ENCODE data around the gene WDR74.

Gene WDR74

DNA sequence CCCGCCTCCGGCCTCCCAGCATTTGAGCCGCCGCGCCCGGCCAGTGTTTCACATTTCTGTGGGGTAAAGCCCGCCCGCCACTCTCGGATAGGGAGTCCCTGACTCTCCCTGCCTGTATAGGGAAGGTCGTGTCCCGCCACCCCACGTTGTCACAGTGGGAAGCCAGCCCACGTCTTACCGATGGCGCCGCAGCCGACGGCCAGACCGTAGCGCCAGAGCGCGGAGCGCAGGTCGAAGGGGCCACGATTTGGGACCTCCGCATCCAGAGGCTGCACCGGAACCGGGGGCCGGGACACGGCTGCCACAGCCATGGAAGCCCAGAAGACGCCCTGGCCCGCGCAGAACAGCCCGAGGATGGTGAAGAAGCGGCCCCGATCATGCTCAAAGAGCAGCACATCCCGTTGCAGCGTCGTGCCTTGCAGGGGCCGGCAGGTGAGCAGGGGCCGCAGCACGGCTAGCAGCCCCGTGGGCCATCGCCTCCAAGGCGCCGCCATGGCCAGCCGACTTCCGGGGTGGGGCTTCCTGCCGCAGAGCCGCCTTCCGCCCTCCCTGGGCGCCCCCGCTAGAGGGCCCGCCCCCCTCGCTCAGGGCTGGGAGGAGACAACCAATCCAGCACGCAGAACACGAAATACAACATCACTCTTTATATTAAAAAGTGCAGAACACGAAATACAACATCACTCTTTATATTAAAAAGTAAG is 47.7 kb downstream of the WDR74 start, which contains the start of gene TMEM223:
Gene TMEM223, minus strand, starts transcription at position 506 of the 701 bp plus-strand sequence. Its CDS starts 12 bp downstream, at position 494.
- DNase-seq: peak; percentile 91

DNA sequence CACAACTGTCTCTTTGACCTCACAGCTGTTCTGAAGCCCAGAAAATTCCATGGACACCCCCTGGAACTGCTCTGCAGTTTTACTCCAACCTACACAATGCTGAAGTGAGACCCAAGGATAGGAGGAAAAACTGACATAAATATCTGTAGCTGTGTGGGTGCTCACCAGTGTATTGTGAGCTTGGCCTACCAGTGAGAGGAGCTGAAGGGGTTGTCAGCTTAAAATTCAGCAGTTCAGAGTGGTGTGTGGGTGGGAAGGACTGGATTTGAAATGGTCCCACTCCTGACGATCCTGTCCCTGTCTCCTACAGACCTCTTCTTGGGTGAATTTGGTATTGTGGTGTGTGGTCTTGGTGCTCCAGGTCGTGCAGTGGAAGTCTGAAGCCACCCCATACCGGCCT is 49.8 kb downstream of the WDR74 start:
- DNase-seq: no peak

DNA sequence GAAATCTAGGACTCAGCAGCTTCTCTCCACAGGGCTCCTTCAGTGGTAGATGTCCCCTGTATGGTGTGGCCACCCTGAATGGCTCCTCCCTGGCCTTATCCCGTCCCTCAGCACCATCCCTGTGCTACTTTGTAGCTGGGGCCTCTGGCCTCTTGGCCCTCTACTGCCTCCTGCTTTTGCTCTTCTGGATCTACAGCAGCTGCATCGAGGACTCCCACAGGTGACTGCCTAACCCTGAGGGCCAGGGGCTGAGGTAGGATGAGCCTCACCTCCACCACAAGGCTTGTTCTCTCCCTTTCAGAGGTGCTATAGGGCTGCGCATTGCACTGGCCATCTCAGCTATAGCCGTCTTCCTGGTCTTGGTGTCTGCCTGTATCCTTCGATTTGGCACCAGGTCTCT is 50.4 kb downstream of the WDR74 start:
- no peak for DNase-seq

DNA sequence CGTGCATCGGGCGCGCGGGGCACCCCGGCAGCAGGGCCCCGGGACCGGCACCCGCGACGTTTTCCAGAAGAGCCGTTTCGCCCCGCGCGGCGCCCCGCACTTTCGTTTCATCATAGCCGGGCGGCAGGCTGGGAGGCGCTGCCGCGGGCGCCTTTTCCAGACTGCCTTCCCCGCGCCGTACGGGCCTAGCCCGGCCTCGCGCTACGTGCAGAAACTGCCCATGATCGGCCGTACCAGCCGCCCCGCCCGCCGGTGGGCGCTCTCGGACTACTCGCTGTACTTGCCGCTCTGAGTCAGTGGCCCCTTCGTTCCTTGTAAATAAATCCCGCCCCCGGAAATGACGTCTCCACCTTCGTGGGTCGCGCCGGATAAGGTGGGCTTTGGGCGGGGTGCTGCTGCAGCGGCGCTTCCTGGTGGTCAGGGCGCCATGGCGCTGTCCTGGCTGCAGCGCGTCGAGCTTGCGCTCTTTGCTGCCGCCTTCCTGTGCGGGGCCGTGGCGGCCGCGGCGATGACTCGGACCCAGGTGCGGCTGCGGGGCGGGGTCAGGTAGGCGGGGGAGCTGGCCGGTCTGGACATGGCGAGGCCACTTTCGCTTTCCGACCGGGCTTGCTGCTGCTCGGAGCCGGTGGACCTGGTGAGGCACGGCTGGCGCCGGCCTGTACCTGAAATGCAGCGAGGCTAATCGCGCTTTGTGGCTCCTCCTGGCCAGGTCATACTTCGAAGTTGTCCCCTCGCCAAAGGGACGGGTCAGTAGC is 52.2 kb downstream of the WDR74 start, which contains the start of gene TMEM179B:
Gene TMEM179B, plus strand, starts transcription at position 398 of the 755 bp plus-strand sequence. Its CDS starts 30 bp downstream, at position 428.
- peak; percentile 98 for DNase-seq

DNA sequence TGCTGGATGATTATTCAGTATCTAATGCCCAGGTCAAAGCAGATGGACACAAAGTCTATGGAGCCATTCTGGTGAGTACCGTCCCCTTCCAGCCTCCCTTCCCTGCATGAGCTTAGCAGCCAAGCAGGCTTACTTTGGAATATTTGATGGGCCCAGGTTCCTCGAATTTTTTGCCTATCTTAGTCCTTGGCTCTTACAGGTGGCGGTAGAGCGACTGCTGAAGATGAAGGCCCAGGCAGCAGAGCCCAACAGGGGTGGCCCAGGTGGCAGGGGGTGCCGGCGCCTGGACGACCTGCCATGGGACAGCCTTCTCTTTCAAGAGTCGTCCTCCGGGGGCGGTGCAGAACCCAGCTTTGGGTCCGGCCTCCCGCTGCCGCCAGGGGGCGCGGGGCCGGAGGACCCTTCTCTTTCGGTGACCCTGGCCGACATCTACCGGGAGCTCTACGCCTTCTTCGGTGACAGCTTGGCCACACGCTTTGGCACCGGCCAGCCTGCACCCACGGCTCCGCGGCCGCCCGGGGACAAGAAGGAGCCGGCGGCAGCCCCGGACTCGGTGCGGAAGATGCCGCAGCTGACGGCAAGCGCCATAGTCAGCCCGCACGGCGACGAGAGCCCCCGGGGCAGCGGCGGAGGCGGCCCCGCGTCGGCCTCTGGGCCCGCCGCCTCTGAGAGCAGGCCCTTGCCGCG is 52.9 kb downstream of the WDR74 start:
- DNase-seq: peak; percentile 89
